ENCODE data around the gene SLC44A3.
A peak's percentile ranks its signal among the peaks of the same experiment; 100 is the strongest.

Gene SLC44A3

GRCh38 chr1:94906382-94906781, 86.2 kb downstream of the SLC44A3 start:
- no peak for DNase-seq (ENCODE audit: low read depth, low spot score)

GRCh38 chr1:94907136-94907535, 87.0 kb downstream of the SLC44A3 start:
- DNase-seq (ENCODE audit: low read depth, low spot score): no peak

DNA sequence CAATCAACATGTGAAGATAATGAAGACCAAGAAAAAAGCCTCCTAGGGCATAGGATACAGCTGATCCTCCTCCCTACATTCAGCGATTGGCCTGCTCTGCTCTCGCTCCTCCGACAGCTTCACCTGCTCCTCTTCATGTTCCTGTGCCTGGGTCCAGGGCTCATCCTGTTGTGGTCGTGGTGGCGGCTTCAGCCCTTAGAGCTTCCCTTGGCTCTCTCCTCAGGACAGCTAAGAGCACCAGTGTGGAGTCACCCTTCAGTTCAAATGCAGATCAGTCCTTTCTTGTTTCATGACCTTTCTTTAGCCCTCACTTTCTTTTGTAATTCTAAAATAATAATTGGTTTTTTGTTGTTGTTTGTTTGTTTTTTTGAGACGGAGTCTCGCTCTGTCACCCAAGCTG, 88.0 kb downstream of the SLC44A3 start:
- DNase-seq (ENCODE audit: low read depth, low spot score): no peak

- DNase-seq (ENCODE audit: low read depth, low spot score): no peak
Observed at GRCh38 chr1:94908965-94909364, 88.8 kb downstream of the SLC44A3 start.

- DNase-seq (ENCODE audit: low read depth, low spot score): no peak
Observed at GRCh38 chr1:94909486-94909885, 89.3 kb downstream of the SLC44A3 start.

DNA sequence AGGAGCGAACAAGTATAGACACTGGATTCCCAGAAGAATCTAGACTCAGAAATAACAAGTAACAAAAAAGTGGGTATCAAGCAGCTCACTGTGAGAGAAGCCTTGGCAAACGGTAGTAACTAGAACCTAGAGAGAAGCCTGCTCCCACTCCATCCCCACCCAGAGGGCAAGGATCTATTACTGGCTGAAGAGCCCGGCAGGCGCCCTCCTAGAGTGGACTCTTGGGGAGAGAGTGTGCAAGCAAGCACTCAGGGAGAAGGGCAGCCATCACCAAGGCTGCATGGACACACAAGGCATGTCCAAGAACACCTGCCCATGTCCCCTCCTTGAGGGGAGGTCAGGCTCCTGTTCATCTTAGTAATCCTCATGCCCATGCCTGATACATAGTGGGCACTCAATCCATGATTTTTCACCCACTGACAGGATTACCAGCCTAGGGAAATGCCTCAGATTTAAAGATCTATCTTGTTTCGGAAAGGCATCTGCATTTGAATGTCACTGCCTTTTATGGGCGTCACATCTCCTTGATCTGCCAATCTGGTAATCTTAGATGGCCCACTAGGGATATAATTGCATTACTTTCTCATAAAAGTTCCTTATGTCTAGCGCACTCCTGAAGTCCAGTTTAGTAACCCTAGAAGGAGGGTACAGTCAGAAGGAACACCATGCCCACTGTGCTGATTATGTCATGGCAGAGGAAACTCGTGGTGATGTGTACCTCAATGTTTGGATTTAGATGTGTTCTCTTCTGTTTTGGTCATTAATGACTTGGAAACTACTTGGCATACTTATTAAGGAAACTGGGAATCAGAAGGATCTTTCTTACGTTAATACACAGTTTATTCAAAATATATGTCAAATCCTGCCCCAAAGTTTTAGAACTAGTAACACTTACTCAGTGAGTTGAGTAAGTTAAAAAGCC, 92.4 kb downstream of the SLC44A3 start:
- DNase-seq (ENCODE audit: low read depth, low spot score): no peak

DNA sequence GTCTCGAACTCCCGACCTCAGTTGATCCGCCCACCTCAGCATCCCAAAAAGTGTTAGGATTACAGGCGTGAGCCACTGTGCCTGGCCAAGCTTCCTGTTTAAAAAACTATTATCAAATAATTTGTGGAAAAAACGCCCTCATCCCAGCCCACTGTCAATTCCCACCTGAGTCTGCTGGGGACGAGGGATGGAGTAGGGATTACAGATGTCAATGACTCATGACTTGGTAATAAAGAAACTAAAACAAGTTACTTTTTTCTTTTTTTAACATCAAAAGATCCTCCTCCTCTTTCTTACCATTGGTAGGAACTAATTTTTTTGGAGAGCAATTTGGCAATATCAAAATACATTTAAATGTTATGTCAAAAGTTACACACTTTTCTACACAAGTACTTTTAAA, 97.1 kb downstream of the SLC44A3 start:
- no peak for DNase-seq (ENCODE audit: low read depth, low spot score)

DNA sequence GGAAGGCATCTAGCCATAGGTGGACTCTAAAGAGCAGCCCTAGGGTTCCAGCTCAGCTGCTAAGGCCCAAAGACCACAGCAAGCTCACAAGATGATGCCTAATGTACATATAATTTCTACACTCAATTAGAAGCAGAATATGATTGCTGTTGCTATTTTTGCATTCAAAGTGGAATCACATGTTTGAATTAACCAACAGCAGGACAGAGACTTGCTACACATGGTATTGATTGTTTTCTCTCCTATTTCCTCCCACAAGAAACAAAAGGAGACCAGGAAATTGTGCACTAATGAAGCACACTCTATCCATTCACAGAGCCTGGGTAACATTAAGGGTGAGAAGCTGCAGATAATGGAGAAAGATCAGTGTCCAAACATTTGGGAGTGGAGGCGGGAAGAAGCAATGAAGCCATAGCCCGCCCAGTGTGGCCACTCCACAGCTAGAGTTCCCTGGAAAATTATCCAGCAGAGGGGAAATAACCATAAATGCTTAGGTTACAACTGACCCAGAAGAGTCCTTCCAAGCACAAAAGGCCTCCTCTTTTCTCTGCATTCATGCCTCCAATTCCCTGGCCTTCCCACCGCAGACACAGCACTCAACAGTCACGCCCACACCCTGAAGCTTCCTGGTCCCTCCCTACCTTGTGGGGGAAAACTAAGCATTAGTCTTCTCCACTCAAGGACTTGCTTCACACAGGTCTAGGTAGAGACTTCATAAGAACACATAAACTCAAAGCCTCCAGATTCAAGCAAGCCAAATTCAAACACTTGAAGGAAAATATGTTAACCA, 99.3 kb downstream of the SLC44A3 start:
- no peak for DNase-seq (ENCODE audit: low read depth, low spot score)

GRCh38 chr1:94920061-94920460, 99.9 kb downstream of the SLC44A3 start:
- DNase-seq (ENCODE audit: low read depth, low spot score): no peak

GRCh38 chr1:94921977-94922376, 101.8 kb downstream of the SLC44A3 start:
- DNase-seq (ENCODE audit: low read depth, low spot score): no peak

GRCh38 chr1:94922761-94923331, 102.7 kb downstream of the SLC44A3 start:
- no peak for DNase-seq (ENCODE audit: low read depth, low spot score)

- no peak for DNase-seq (ENCODE audit: low read depth, low spot score)
Observed at GRCh38 chr1:94925004-94925403, 104.8 kb downstream of the SLC44A3 start.

DNA sequence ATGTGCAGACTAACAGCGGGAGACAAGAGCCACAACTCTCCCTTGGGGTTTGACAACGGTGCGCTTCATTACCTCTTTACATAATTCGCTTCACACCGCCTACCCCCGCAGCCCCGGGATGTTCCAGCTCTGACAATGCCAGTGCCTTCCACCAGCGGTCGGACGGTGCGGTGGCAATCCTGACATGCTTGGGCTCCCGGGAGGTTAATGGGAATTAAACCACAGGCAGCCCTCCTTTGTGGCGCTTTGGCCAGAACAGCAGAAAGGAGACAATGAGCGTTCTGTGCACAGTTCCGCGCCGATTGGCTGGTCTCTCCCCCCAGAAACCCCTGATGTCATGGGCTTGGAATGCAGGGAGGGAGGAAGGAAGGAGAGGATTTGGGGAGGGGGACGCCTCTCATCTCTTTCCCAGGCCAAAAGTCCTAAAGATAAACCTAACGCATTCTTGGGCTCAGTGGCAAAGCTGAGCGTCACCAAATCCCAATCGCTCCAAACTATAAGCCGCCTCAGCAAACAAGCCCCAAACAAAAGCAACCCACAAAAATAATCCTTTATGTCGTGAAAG, 105.5 kb downstream of the SLC44A3 start:
- no peak for DNase-seq (ENCODE audit: low read depth, low spot score)

- DNase-seq (ENCODE audit: low read depth, low spot score): no peak
Observed at GRCh38 chr1:94926126-94926914, 106.2 kb downstream of the SLC44A3 start.

DNA sequence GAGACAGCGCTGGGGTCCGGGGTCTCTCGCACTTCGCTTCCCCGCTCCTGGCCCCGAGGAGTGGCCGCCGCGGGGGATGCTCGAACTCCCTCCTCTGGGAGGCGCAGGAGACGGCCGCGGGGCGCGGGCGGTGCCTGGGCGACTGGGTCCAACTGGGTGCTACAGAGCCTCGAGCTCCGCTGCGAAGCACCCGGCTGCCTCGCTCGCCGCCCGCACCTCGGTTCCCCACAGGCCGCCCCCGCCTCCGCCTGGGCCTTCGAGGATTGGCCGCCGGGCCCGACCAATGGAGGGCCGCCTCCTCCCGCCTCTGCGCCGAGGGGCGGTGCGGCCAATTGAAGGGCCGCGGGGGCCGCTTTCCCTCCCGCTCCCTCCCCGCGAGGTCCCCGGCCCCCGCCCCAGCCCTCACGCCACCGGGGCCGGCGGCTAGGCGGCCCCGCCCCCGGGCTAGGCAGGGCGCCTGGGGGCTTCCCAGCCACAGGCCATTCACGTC, 106.8 kb downstream of the SLC44A3 start, which contains the start of gene CNN3:
CNN3 (minus strand) TSS at position 196 of the 490 bp plus-strand sequence. CDS start 216 bp downstream, outside the sequence.
- peak; percentile 26 for DNase-seq (ENCODE audit: low read depth, low spot score)

DNA sequence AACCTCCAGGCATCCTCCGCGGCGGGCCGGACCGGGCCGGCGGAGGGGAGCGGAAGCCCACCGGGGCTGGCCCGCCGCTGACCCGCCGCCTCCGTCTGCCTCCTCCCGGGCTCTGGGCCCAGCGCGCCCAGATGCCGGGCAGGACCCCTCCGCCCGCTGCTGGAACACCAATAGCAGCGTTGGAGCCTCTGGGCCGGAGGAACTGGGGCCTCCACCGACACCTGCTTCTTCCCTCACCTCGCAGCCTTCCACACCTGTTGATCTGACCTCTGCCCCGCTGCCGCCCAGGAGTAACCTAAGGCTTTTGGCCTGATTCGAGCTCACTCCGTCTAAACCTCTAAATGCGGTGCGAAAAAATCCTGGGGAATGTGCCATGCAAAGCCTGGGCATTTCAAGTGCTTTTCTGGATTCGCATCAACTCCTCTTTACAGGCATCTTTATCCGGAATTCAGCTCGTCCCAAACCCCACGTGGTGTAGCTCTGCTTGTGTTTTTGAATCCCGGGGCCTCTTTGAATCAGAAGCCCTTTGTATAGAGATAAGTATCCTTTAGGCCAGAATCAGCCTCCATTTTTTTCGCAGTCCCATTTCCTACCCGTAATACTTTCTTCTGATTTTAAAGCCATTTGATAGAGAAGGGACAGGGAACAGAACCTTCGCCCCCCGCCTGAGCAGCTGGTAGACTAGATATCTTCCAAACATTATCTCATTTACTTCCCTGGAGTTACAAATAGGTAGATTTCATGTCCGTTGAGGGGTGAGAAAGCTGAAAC, 107.4 kb downstream of the SLC44A3 start:
- no peak for DNase-seq (ENCODE audit: low read depth, low spot score)

GRCh38 chr1:94928293-94928939, 108.3 kb downstream of the SLC44A3 start:
- DNase-seq (ENCODE audit: low read depth, low spot score): no peak

GRCh38 chr1:94929351-94930217, 109.4 kb downstream of the SLC44A3 start:
- DNase-seq (ENCODE audit: low read depth, low spot score): no peak

Data from activated CD4-positive, CD25-positive, alpha-beta regulatory T cell treated with anti-CD3 and anti-CD28 coated beads, Interleukin-2, amount 50 U/mL, for 16 hours (primary cell).